Keratinocyte (primary cell): ENCODE measurements around the gene CCDC12.

Source experiments
- CTCF ChIP-seq, 3 experiments: IDR thresholded peaks in 1 of 3; conservative IDR thresholded peaks in 1 of 3; optimal IDR thresholded peaks in 1 of 3; 2 replicates in 2 of 3; 3 replicates in 1 of 3; pipeline versions ENCODE3 to v1.5.1; 2011; ENCODE audit warnings: low read length in 3 of 3, mild to moderate bottlenecking in 3 of 3, moderate library complexity in 2 of 3, control low read depth in 1 of 3, inconsistent platforms in 1 of 3; ENCODE audit not compliant: insufficient read depth in 2 of 3; ENCODE audit errors: extremely low read depth in 1 of 3
- EZH2 ChIP-seq: IDR thresholded peaks from one replicate; pipeline ENCODE4 v1.6.1; 2012; ENCODE audit warnings: inconsistent platforms, mild to moderate bottlenecking, low read length, moderate library complexity

DNA sequence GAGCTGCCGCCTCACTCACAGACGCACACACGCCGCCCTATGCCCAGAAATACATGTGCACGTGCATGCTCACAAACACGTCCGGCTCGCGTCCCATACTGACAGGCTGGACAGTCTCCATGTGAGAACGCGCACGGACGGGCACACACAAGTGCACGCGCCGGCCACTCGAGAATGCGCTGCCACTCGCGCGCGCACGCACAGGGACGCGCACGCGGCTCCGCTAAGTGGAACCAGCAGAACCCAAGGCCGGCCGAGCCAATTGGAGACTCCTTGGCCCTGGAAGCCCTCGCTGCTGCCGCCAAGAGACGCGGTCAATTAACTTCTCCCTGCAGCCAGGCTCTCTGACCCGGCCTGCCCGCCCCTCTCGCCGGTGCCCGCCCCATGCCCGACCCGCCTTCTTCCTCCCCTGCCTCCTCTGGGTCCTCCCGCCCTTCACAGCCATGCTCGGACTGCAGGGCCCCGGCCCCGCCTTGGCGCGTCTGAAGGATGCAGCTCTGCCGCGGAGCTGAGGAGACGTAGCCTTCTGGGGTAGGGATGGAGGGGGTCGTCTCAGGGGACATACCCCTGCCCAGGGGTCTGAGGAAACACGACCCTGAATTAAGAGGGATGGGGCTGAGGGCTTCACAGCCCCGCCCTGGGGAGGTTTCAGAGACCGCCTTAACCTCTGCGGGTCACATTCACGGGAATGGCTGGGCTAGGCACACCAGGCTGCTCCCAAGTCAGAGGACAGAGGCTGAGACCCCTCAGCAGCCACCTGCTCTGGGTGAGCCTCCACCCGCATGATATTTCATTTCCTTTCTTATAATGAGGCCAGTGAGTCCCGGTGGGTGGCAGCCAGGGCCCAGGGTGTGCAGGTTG is 84.0 kb downstream of the CCDC12 start:
- TF ChIP-seq CTCF (optimal IDR thresholded peaks at IDR 0.05 in 1 of 3, IDR thresholded peaks at IDR 0.05 in 1 of 3, conservative IDR thresholded peaks at IDR 0.05 in 1 of 3; ENCODE audit: extremely low read depth in 1 of 3, insufficient read depth in 2 of 3, low read length in 3 of 3): peak in 1 of 3 experiments; percentile 7
- no peak for TF ChIP-seq EZH2
